ENCODE results near the gene EYA3. TPM values are rescaled to one million over a fixed set of nuclear protein-coding genes. Genes with fewer than 3 reads are reported as not detected.

The EYA3 gene
- total and polyA plus RNA-seq, 2 of the 8 experiments (the other 6 are each of a cell fraction or from before 2014, with no cell fraction given): 15.0 to 33.9 TPM

GRCh38 chr1:28088168-28088961 is at the start of gene EYA3 (continued):
- TF ChIP-seq, protein P1, sequence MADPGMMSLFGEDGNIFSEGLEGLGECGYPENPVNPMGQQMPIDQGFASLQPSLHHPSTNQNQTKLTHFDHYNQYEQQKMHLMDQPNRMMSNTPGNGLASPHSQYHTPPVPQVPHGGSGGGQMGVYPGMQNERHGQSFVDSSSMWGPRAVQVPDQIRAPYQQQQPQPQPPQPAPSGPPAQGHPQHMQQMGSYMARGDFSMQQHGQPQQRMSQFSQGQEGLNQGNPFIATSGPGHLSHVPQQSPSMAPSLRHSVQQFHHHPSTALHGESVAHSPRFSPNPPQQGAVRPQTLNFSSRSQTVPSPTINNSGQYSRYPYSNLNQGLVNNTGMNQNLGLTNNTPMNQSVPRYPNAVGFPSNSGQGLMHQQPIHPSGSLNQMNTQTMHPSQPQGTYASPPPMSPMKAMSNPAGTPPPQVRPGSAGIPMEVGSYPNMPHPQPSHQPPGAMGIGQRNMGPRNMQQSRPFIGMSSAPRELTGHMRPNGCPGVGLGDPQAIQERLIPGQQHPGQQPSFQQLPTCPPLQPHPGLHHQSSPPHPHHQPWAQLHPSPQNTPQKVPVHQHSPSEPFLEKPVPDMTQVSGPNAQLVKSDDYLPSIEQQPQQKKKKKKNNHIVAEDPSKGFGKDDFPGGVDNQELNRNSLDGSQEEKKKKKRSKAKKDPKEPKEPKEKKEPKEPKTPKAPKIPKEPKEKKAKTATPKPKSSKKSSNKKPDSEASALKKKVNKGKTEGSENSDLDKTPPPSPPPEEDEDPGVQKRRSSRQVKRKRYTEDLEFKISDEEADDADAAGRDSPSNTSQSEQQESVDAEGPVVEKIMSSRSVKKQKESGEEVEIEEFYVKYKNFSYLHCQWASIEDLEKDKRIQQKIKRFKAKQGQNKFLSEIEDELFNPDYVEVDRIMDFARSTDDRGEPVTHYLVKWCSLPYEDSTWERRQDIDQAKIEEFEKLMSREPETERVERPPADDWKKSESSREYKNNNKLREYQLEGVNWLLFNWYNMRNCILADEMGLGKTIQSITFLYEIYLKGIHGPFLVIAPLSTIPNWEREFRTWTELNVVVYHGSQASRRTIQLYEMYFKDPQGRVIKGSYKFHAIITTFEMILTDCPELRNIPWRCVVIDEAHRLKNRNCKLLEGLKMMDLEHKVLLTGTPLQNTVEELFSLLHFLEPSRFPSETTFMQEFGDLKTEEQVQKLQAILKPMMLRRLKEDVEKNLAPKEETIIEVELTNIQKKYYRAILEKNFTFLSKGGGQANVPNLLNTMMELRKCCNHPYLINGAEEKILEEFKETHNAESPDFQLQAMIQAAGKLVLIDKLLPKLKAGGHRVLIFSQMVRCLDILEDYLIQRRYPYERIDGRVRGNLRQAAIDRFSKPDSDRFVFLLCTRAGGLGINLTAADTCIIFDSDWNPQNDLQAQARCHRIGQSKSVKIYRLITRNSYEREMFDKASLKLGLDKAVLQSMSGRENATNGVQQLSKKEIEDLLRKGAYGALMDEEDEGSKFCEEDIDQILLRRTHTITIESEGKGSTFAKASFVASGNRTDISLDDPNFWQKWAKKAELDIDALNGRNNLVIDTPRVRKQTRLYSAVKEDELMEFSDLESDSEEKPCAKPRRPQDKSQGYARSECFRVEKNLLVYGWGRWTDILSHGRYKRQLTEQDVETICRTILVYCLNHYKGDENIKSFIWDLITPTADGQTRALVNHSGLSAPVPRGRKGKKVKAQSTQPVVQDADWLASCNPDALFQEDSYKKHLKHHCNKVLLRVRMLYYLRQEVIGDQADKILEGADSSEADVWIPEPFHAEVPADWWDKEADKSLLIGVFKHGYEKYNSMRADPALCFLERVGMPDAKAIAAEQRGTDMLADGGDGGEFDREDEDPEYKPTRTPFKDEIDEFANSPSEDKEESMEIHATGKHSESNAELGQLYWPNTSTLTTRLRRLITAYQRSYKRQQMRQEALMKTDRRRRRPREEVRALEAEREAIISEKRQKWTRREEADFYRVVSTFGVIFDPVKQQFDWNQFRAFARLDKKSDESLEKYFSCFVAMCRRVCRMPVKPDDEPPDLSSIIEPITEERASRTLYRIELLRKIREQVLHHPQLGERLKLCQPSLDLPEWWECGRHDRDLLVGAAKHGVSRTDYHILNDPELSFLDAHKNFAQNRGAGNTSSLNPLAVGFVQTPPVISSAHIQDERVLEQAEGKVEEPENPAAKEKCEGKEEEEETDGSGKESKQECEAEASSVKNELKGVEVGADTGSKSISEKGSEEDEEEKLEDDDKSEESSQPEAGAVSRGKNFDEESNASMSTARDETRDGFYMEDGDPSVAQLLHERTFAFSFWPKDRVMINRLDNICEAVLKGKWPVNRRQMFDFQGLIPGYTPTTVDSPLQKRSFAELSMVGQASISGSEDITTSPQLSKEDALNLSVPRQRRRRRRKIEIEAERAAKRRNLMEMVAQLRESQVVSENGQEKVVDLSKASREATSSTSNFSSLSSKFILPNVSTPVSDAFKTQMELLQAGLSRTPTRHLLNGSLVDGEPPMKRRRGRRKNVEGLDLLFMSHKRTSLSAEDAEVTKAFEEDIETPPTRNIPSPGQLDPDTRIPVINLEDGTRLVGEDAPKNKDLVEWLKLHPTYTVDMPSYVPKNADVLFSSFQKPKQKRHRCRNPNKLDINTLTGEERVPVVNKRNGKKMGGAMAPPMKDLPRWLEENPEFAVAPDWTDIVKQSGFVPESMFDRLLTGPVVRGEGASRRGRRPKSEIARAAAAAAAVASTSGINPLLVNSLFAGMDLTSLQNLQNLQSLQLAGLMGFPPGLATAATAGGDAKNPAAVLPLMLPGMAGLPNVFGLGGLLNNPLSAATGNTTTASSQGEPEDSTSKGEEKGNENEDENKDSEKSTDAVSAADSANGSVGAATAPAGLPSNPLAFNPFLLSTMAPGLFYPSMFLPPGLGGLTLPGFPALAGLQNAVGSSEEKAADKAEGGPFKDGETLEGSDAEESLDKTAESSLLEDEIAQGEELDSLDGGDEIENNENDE (IDR thresholded peaks at IDR 0.05; ENCODE audit: insufficient replicate concordance, low read length): no peak
- TF ChIP-seq USF2 (IDR thresholded peaks at IDR 0.05; ENCODE audit: low read length) (no peak), BACH1 (IDR thresholded peaks at IDR 0.05; ENCODE audit: low read length) (no peak), SIN3A (conservative IDR thresholded peaks at IDR 0.05 in 1 of 2, IDR thresholded peaks at IDR 0.05 in 1 of 2; ENCODE audit: low read depth in 1 of 2, low read length in 2 of 2) (peak; percentile 48 to 90; a peak in 2 of 4 replicates), EP300 (IDR thresholded peaks at IDR 0.05; ENCODE audit: borderline replicate concordance in 1 of 2, low read depth in 2 of 2, low read length in 2 of 2) (no peak), ZNF274 (IDR thresholded peaks at IDR 0.05; ENCODE audit: borderline replicate concordance, extremely low read depth, low read length) (no peak), SIRT6 (IDR thresholded peaks at IDR 0.05; ENCODE audit: low read length) (no peak), SP2 (IDR thresholded peaks at IDR 0.05; ENCODE audit: low read length) (no peak), POLR2A (IDR thresholded peaks at IDR 0.05; ENCODE audit: control extremely low read depth in 1 of 2, low read depth in 2 of 2, low read length in 2 of 2) (peak; percentile 62 to 82)

Measured in H1 (cell line).